ENCODE measurements around the gene OR10AD1. TPM values are rescaled to one million over a fixed set of nuclear protein-coding genes. Genes with fewer than 3 reads are reported as not detected.

The OR10AD1 gene
- total RNA-seq, 1 experiment from 2014 or later: not detected

GRCh38 chr12:48184549-48184922, 18.6 kb downstream of the OR10AD1 start:
- intact Hi-C loops (cut with micrococcal nuclease; ENCODE audit: unreplicated experiment) (no loop called here), in situ Hi-C loops (cut with HindIII; ENCODE audit: low pct_unique_long_range_greater_than_20kb, low sequenced_read_pairs) (no loop called here)
- no TSS peak for BruUV-seq (replicated peaks)
- H3K27ac ChIP-seq (ENCODE audit: low read length): no peak overlapping the region
- POLR2A ChIA-PET: no interaction called here
- peak overlapping the region in 1 of 2 experiments; percentile 62; a peak in 1 of 4 replicates for H3K4me3 ChIP-seq (ENCODE audit: low read depth in 2 of 2, low read length in 2 of 2)
- H3K9me3 ChIP-seq (ENCODE audit: control insufficient read depth, insufficient read depth, low read depth, low read length): no peaks in the 10 kb centered on the region
- no peak for DNase-seq (ENCODE audit: low read depth, low spot score)
- peaks cover 22% of the 10 kb centered on the region for H3K27me3 ChIP-seq (ENCODE audit: control insufficient read depth, insufficient read depth, low read length)
- peaks cover 5% of the 10 kb centered on the region; the same call in 1 of the 2 replicates for H3K4me1 ChIP-seq (ENCODE audit: control insufficient read depth, insufficient read depth, low read length)
- CTCF ChIA-PET: no interaction called here
- no peak for TF ChIP-seq CTCF (IDR thresholded peaks at IDR 0.05)
- no peak for TF ChIP-seq REST (IDR thresholded peaks at IDR 0.05; ENCODE audit: insufficient read depth in 1 of 2, low read depth in 2 of 2, low read length in 1 of 2)
- no peak for TF ChIP-seq TCF7L2 (IDR thresholded peaks at IDR 0.05; ENCODE audit: low read depth, low read length)
- no peak for ATAC-seq
- H3K36me3 ChIP-seq (ENCODE audit: control insufficient read depth, insufficient read depth, low read length): no peaks in the 10 kb centered on the region

- H3K27ac ChIP-seq (ENCODE audit: low read length): no peak overlapping the region
- in situ Hi-C loops (cut with HindIII; ENCODE audit: low pct_unique_long_range_greater_than_20kb, low sequenced_read_pairs): no loop called here
- BruUV-seq (replicated peaks): no TSS peak
- H3K4me3 ChIP-seq (ENCODE audit: low read depth in 2 of 2, low read length in 2 of 2): peak overlapping the region; percentile 62 to 86
- DNase-seq (ENCODE audit: low read depth, low spot score) (no peak), ATAC-seq (peak; percentile 23)
- intact Hi-C loops (cut with micrococcal nuclease; ENCODE audit: unreplicated experiment): no loop called here
- TF ChIP-seq SIN3A (IDR thresholded peaks at IDR 0.05; ENCODE audit: borderline replicate concordance, insufficient read depth, low read depth, low read length) (no peak), CTCF (IDR thresholded peaks at IDR 0.05) (peak; percentile 16; the same call in 1 of the 2 replicates)
- no peaks in the 10 kb centered on the region for H3K36me3 ChIP-seq (ENCODE audit: control insufficient read depth, insufficient read depth, low read length)
- H3K4me1 ChIP-seq (ENCODE audit: control insufficient read depth, insufficient read depth, low read length): peaks cover 5% of the 10 kb centered on the region; the same call in 1 of the 2 replicates
- CTCF ChIA-PET: no interaction called here
- H3K9me3 ChIP-seq (ENCODE audit: control insufficient read depth, insufficient read depth, low read depth, low read length): no peaks in the 10 kb centered on the region
- peaks cover 23% of the 10 kb centered on the region for H3K27me3 ChIP-seq (ENCODE audit: control insufficient read depth, insufficient read depth, low read length)
- POLR2A ChIA-PET: no interaction called here
Measured at GRCh38 chr12:48183876-48184548, 19.1 kb downstream of the OR10AD1 start.
